ENCODE data around the gene HOXB6. TPM values are rescaled to one million over a fixed set of nuclear protein-coding genes. Genes with fewer than 3 reads are reported as not detected.

Gene HOXB6
- total RNA-seq, 2 donors from 2014 or later = 0.82 to 2.6 TPM

GRCh38 chr17:48592057-48592514, 12.7 kb downstream of the HOXB6 start:
- Histone ChIP-seq H3K4me1 (peaks cover 0 to 38% of the 10 kb centered on the region in 2 donors), H3K4me3 (peak overlapping the region in 1 of 2 donors; percentile 37), H3K36me3 (no peaks in the 10 kb centered on the region), H3K27me3 (peaks cover 37 to 53% of the 10 kb centered on the region in 2 donors), H3K27ac (no peak overlapping the region), H3K9me3 (no peaks in the 10 kb centered on the region)
- DNase-seq (ENCODE audit: low spot score) = no peak
- TF ChIP-seq CTCF (IDR thresholded peaks at IDR 0.05) = no peak

- Histone ChIP-seq H3K4me1 (peaks cover 0 to 38% of the 10 kb centered on the region in 2 donors), H3K27ac (no peak overlapping the region), H3K4me3 (no peak overlapping the region)
Measured at GRCh38 chr17:48591255-48592056, 13.3 kb downstream of the HOXB6 start.

GRCh38 chr17:48590607-48591161, 14.1 kb downstream of the HOXB6 start:
- H3K4me3 ChIP-seq = no peak overlapping the region
- H3K36me3 ChIP-seq = no peaks in the 10 kb centered on the region
- DNase-seq (ENCODE audit: low spot score) = no peak
- H3K9me3 ChIP-seq = no peaks in the 10 kb centered on the region
- H3K27me3 ChIP-seq = peaks cover 41 to 53% of the 10 kb centered on the region in 2 donors
- TF ChIP-seq CTCF (IDR thresholded peaks at IDR 0.05) = no peak
- H3K27ac ChIP-seq = no peak overlapping the region
- peaks cover 0 to 38% of the 10 kb centered on the region in 2 donors for H3K4me1 ChIP-seq

More at GRCh38 chr17:48591255-48592056, 13.3 kb downstream of the HOXB6 start:
- Histone ChIP-seq H3K27me3 (peaks cover 39 to 54% of the 10 kb centered on the region in 2 donors), H3K9me3 (no peaks in the 10 kb centered on the region), H3K36me3 (no peaks in the 10 kb centered on the region)
- no peak for DNase-seq (ENCODE audit: low spot score)
- no peak for TF ChIP-seq CTCF (IDR thresholded peaks at IDR 0.05)

GRCh38 chr17:48589831-48590606, 14.8 kb downstream of the HOXB6 start, which contains the start of gene HOXB3:
Gene HOXB3, minus strand, starts transcription at chr17:48590241. Its CDS starts 37,767 bp downstream, at chr17:48552474.
- DNase-seq (ENCODE audit: low spot score) = no peak
- Histone ChIP-seq H3K36me3 (no peaks in the 10 kb centered on the region), H3K4me1 (peaks cover 0 to 44% of the 10 kb centered on the region in 2 donors), H3K27me3 (peaks cover 34 to 47% of the 10 kb centered on the region in 2 donors), H3K27ac (no peak within 1 kb of the TSS), H3K9me3 (no peaks in the 10 kb centered on the region), H3K4me3 (no peak within 1 kb of the TSS)
- no peak for TF ChIP-seq CTCF (IDR thresholded peaks at IDR 0.05)

GRCh38 chr17:48589060-48589830, 15.5 kb downstream of the HOXB6 start:
- no peak for TF ChIP-seq CTCF (IDR thresholded peaks at IDR 0.05)
- no peak overlapping the region for H3K27ac ChIP-seq
- no peak for DNase-seq (ENCODE audit: low spot score)
- H3K9me3 ChIP-seq = no peaks in the 10 kb centered on the region
- peaks cover 28 to 42% of the 10 kb centered on the region in 2 donors for H3K27me3 ChIP-seq
- peaks cover 0 to 48% of the 10 kb centered on the region in 2 donors for H3K4me1 ChIP-seq
- no peaks in the 10 kb centered on the region for H3K36me3 ChIP-seq
- H3K4me3 ChIP-seq = no peak overlapping the region

Measured in right atrium auricular region (tissue), 2 donors.